GM20000 (cell line): ENCODE results near the gene UNC119.

ENCODE experiments used
- DNase-seq: peaks from one replicate; pipeline ENCODE4 v3.0.0; 2012; ENCODE audit warnings: low spot score
- CTCF ChIP-seq: IDR thresholded peaks from 2 replicates; pipeline ENCODE4 v1.5.1; 2012; ENCODE audit warnings: mild to moderate bottlenecking, control low read depth; ENCODE audit errors: extremely low read depth, missing control alignments

UNC119 gene

GRCh38 chr17:28552176-28552999, at the start of gene UNC119:
UNC119 (minus strand) TSS chr17:28552624; CDS start chr17:28552557, 67 bp downstream.
- peak; percentile 95 for DNase-seq
- TF ChIP-seq CTCF: no peak

DNA sequence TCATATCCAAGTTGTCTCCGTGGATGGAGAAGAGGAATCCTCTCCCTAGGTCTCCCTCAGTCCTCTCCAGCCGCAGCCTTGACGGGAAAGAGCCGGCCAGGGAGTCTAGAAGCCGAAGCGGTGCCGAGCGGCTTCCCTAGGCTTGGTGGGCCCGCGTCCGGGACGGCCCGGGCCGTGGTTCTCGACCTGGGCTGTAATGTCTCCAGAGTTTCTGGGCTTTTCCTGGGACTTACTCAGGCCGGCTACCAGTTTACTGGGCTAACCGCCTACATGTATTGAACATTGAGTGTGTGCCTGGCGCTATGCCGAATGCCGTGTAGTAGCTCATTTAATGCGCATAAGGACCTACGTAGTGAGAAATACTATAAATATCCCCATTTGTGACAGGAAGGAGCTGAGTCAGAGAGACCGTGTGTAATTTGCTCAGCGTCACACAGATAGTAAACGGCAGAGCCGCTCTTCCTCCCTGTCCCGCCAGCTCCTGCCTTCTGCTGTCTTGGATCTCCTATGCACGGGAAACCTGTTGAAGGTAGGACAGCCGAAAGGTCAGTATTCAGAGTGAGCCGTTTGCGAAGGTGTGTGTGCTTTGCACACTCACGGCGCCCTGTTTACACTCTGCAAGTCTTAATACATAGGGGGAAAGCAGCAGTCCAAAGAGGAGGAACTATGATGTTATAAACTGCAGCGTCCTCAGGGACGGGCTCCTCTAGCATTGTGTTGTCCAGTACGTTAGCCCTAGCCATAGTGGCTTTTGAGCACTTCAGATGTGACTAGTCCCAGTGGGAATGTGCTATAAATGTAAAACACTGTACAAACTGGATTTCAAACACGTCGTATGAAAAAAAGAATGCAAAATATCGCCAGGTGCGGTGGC, 47.1 kb upstream of the UNC119 start:
- peak; percentile 80 for DNase-seq
- TF ChIP-seq CTCF: no peak

GRCh38 chr17:28598799-28599310, 46.4 kb upstream of the UNC119 start, which contains the start of gene SPAG5:
SPAG5 (minus strand) TSS chr17:28599025; CDS start chr17:28598946, 79 bp downstream.
- DNase-seq: peak; percentile 98
- TF ChIP-seq CTCF: no peak

GRCh38 chr17:28598389-28598788, 46.0 kb upstream of the UNC119 start:
- TF ChIP-seq CTCF: no peak
- DNase-seq: no peak

DNA sequence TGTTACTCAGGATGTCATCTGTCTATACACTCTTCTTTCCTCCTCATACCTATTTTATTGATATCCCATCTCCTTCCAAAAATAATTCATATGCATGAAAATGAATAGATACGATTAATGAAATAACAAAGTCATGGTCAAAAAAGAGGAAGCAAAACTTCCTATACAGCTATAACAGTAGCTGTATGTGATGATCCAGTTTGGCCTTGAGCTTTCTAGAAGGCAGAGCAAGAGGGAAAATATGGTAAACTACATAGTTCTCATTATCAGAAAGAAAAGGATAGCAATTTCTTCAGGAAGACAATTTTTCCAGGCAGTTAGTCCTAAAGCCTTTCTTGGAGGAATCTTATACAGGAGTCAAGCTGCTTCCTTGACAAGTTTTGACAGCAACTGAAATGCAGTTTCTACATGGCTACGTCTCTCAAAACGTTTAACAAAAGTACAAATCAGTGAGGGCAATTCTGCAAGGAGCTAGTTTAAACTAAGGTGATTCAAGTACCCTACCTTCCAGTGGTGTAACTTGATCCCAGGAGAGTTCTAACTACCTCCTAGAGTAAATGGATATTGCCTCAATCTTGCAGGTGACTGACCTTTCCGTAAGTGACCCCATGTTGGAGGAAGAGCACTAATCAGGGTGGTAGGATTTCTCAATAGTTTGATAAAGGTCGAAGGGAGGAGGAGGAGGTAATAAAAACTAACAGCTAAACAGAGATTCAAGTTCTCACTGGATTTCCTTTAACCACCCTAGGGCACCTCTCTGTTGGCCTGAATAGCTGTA, 45.4 kb upstream of the UNC119 start:
- DNase-seq: no peak
- TF ChIP-seq CTCF: no peak

DNA sequence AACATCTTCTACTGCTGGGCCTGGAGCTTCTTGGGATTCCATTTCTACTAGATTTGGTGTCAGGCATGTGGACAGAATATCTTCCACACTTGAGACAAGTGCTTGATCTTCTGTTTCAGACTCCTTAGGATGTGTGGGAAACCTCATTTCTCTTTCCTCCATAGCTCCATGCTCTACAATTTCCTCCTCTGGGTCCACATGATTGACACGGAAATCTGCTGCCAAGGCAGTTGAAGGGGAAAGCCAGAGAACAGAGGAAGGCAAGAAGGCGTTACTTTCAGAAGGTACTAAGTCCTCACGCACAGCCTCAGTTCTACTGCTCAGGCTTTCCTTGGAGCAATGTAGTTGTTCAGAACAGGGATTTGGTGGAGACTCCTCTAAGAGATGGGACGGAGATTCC, 39.8 kb upstream of the UNC119 start:
- DNase-seq: no peak
- TF ChIP-seq CTCF: no peak
